HG03460 (cell line): Measurements from ENCODE around the gene CX3CL1.

Experiments
- ATAC-seq: cut with Tn5 transposase; IDR thresholded peaks from one replicate; pipeline ENCODE4 v1.9.1; 2021; ENCODE audit not compliant: unreplicated experiment

Gene CX3CL1

DNA sequence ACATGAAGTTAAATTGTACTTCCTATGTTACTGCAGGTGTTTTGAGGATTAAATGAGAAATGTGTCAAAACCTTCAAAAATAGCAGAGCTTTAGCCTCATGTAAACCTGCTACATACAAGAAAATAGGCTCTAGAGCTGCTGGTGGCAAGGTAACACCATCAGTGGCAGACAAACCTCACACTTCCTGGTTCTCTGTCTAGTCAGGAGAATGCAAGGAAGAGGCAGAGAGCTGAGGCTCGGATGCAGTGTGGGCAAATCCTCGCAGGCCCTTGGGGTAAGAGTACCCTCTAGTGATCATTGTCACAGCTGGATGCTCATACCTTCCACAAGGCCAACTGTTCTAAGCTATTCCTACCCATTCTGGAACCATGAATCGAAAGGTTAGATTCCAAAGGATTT lies 60.7 kb downstream of the CX3CL1 start:
- ATAC-seq = no peak

DNA sequence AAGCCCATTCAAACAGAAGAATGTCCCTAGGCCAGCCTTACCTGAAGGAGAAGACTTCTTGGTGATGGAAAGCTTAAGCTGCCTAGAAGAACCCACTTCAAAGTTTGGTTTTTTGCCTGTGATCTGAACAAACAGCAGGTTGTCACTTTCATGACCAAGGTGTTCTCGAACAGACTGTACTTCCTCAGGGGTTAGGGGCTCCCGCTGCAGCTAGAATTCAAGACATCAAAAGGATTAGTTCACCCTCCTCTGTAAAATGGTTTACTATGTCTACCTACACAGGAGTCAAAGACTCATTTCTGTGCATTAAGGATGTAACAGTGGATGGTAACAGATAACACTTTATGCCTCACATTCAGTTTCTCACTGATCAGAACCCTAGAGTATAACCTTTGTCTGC lies 61.7 kb downstream of the CX3CL1 start:
- ATAC-seq = no peak
